WERI-Rb-1 (cell line): ENCODE data around the gene NTRK2.

Experiments
- DNase-seq: peaks from one replicate; pipeline ENCODE4 v3.0.0-alpha.2; 2020
- H3K27ac ChIP-seq: fragments of 250-450 bp; sonication (Bioruptor Pico); 2 replicates; pipeline ENCODE4 v1.5.1; 2020; ENCODE audit warnings: mild to moderate bottlenecking, moderate library complexity
- H3K27me3 ChIP-seq: fragments of 250-450 bp; sonication (Bioruptor Pico); 2 replicates; pipeline ENCODE4 v1.5.1; 2021; ENCODE audit warnings: mild to moderate bottlenecking, low read depth, moderate library complexity; ENCODE audit not compliant: insufficient read depth, severe bottlenecking
- H3K36me3 ChIP-seq: fragments of 250-450 bp; sonication (Bioruptor Pico); 2 replicates; pipeline ENCODE4 v1.5.1; 2020; ENCODE audit warnings: mild to moderate bottlenecking, moderate library complexity
- H3K4me3 ChIP-seq: 2 replicates; pipeline ENCODE4 v1.5.1; 2011; ENCODE audit warnings: low read depth, mild to moderate bottlenecking, control low read depth, low read length
- H3K9me3 ChIP-seq: fragments of 250-450 bp; sonication (Bioruptor Pico); 2 replicates; pipeline ENCODE4 v1.5.1; 2021; ENCODE audit warnings: mild to moderate bottlenecking, moderate library complexity; ENCODE audit not compliant: severe bottlenecking
- TF ChIP-seq, protein P1 (sequence below): IDR thresholded peaks from 2 replicates; pipeline ENCODE4 v1.5.1; 2011; ENCODE audit warnings: low read depth, mild to moderate bottlenecking, control low read depth, inconsistent platforms, low read length

NTRK2 gene

DNA sequence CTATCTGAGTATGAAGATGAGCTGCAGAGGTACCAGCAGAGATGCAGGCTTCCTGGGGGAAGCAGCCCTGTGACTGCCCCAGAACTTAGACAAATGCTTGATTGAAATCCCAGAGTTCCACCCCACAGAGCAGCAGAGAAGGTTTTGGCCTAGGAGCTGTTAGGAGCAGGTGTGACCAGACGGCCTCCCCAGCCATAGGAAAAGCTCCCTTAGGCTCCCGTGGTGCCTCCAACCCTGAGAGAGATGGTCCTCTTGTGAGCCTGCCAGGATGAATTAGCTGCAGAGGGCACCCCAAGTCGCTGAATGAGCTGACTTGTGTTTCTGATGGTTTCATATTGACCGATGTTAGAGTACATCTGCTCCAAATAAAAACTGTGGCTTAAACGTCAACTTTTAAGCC, 22.1 kb downstream of the NTRK2 start:
- no peak overlapping the region for H3K4me3 ChIP-seq
- H3K27ac ChIP-seq: no peak overlapping the region
- TF ChIP-seq, protein P1, sequence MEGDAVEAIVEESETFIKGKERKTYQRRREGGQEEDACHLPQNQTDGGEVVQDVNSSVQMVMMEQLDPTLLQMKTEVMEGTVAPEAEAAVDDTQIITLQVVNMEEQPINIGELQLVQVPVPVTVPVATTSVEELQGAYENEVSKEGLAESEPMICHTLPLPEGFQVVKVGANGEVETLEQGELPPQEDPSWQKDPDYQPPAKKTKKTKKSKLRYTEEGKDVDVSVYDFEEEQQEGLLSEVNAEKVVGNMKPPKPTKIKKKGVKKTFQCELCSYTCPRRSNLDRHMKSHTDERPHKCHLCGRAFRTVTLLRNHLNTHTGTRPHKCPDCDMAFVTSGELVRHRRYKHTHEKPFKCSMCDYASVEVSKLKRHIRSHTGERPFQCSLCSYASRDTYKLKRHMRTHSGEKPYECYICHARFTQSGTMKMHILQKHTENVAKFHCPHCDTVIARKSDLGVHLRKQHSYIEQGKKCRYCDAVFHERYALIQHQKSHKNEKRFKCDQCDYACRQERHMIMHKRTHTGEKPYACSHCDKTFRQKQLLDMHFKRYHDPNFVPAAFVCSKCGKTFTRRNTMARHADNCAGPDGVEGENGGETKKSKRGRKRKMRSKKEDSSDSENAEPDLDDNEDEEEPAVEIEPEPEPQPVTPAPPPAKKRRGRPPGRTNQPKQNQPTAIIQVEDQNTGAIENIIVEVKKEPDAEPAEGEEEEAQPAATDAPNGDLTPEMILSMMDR: no peak
- H3K9me3 ChIP-seq: no peaks in the 10 kb centered on the region
- no peaks in the 10 kb centered on the region for H3K36me3 ChIP-seq
- H3K27me3 ChIP-seq: peaks cover 41% of the 10 kb centered on the region
- no peak for DNase-seq

DNA sequence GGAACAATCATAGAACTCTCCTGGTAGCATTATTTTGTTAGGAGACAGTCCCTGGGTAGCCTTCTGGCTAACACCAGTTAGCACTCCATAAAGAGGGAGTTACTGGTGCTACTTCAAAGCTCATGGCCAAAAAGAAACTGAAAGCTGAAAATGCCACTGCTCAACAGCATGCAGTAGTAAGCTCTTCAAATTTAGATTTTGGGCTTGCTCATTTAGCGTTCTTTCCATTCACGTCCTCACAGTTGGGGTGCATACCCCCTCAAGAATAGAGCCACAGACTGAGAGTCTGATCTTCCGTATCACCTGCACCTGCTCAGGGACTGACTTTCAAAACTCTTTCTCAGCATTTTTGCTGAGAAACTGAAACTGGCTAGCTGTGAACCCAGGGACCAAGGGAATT, 24.7 kb downstream of the NTRK2 start:
- H3K27ac ChIP-seq: no peak overlapping the region
- H3K27me3 ChIP-seq: peaks cover 45% of the 10 kb centered on the region
- no peak for DNase-seq
- no peaks in the 10 kb centered on the region for H3K9me3 ChIP-seq
- no peak overlapping the region for H3K4me3 ChIP-seq
- H3K36me3 ChIP-seq: no peaks in the 10 kb centered on the region
- TF ChIP-seq, protein P1: no peak

DNA sequence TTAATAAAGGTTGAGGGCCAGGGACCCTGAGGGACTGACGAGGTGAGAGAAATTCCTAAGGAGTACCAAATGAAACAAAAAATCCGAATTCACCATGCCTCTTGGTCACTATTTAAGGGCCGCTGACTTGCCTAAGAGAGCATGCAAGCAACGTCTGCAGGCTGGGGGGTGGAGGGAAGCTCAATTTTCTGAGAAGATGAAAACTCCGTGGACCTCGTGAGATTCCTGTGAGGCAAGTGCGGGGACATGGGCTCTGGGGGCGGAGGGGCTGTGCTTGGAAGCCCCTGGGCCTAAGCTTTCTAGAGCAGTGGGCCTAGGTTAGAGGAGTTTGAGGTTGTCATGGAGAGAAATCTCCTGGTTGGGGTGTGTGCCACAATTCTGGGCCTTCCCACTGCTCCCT, 27.5 kb downstream of the NTRK2 start:
- Histone ChIP-seq H3K27ac (no peak overlapping the region), H3K9me3 (no peaks in the 10 kb centered on the region), H3K27me3 (peaks cover 46% of the 10 kb centered on the region), H3K36me3 (no peaks in the 10 kb centered on the region), H3K4me3 (no peak overlapping the region)
- DNase-seq: no peak
- TF ChIP-seq, protein P1: no peak

DNA sequence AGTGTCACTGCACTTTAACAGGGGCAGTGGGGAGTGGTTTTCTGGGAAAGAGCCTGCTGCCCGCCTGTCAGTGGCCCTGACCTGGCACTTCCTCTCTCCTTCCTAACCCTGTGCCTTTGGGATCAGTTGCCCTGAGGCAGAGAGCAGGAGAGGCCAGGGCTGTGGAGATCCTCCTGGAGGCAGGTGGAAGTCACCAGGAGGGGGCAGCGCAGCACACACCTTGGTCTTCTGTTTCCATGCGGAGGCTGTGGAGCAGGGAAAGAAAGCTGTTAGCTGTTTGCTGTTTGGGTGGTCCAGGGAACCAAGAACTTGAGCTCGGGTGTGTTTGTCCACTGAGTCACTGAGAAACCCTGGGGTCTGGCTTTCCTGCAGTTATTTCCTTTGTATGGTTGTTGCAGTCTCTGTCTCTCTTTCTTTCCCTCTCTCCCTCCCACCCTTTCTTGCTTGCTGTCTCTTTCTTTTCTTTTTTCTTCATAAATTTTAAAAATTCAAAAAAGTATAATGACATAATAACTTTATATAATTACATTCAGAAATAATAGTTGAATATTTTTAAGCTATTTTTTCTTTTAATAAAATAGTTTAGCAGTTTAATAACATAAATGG, 28.1 kb downstream of the NTRK2 start:
- Histone ChIP-seq H3K4me3 (no peak overlapping the region), H3K27ac (no peak overlapping the region), H3K9me3 (no peaks in the 10 kb centered on the region), H3K27me3 (peaks cover 49% of the 10 kb centered on the region), H3K36me3 (no peaks in the 10 kb centered on the region)
- DNase-seq: peak; percentile 40
- TF ChIP-seq, protein P1: peak; percentile 79

DNA sequence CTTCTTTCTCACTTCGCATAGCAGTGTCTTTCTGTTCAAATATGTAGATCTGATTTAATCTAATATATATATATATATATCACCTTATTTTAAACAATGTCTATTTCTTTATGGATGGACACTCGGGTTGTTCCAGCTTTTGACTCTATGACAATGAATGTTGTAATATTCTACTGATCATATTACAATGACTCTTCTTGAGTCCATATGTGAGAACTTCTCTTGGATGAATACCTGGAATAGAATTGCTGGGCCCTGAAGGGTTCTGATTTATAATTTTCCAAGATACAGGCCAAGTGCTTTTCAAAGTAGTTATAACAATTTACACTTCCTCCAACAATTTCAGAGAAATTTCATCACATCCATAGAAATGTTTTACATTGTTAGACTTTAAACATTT, 28.8 kb downstream of the NTRK2 start:
- H3K27me3 ChIP-seq: peaks cover 56% of the 10 kb centered on the region
- TF ChIP-seq, protein P1: no peak
- no peak overlapping the region for H3K27ac ChIP-seq

DNA sequence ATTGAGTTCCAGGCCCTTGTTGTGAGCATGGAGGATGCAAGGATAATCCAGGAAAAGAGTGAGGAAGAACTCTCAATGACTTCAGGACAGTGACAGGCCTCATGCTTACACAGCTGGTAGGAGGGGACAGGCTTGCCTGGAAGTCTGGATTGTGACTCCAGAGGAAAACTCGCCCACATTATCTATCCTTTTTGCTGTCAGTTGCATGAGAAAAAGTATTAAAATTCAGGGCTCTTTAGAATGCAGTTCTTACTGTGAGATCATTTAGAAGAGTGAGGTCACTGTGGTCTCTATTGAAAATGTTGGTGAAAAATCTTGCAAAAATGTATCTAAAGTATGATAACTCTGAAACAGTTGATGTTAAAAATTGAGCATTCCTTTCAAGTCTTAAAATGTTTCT, 30.5 kb downstream of the NTRK2 start:
- Histone ChIP-seq H3K27ac (no peak overlapping the region), H3K4me3 (no peak overlapping the region), H3K27me3 (peaks cover 57% of the 10 kb centered on the region), H3K36me3 (no peaks in the 10 kb centered on the region), H3K9me3 (no peaks in the 10 kb centered on the region)
- DNase-seq: no peak
- TF ChIP-seq, protein P1: no peak

More for the DNA sequence above, 28.8 kb downstream of the NTRK2 start:
- DNase-seq: no peak
- Histone ChIP-seq H3K36me3 (no peaks in the 10 kb centered on the region), H3K4me3 (no peak overlapping the region), H3K9me3 (no peaks in the 10 kb centered on the region)
